HepG2 (cell line): ENCODE data around the gene DEUP1. TPM values are rescaled to one million over a fixed set of nuclear protein-coding genes. Genes with fewer than 3 reads are reported as not detected.

Source experiments
- CC2D1A ChIP-seq: sonication (generic); formaldehyde crosslinking; IDR thresholded peaks from 2 replicates; pipeline ENCODE4 v1.8.1; 2023; ENCODE audit warnings: mild to moderate bottlenecking, missing genetic modification reagents
- CEBPB ChIP-seq: IDR thresholded peaks from 2 replicates; pipeline ENCODE4 v1.6.1; 2011; ENCODE audit warnings: low read depth, low read length, improper control_type of control experiment, borderline replicate concordance
- GZF1 ChIP-seq: sonication (generic); formaldehyde crosslinking; IDR thresholded peaks from 2 replicates; pipeline ENCODE4 v1.5.1; 2020; ENCODE audit warnings: mild to moderate bottlenecking, missing genetic modification reagents
- HMGXB4 ChIP-seq, 2 experiments: sonication (generic) in 1 of 2; formaldehyde crosslinking in 1 of 2; IDR thresholded peaks; 2 replicates each; pipeline versions ENCODE4 v1.4.0 to v1.6.1; 2018 to 2020; ENCODE audit warnings: missing genetic modification reagents in 2 of 2, borderline replicate concordance in 1 of 2, low read depth in 1 of 2, mild to moderate bottlenecking in 1 of 2, missing biosample characterization in 1 of 2
- KDM5B ChIP-seq: sonication (generic); formaldehyde crosslinking; IDR thresholded peaks from 2 replicates; pipeline ENCODE4 v1.4.0; 2020; ENCODE audit warnings: missing genetic modification reagents, mild to moderate bottlenecking, borderline replicate concordance
- NFATC3 ChIP-seq: sonication (generic); formaldehyde crosslinking; IDR thresholded peaks from 2 replicates; pipeline ENCODE4 v1.5.1; 2020; ENCODE audit warnings: mild to moderate bottlenecking, missing genetic modification reagents
- ONECUT2 ChIP-seq: sonication (generic); formaldehyde crosslinking; IDR thresholded peaks from 2 replicates; pipeline ENCODE4 v1.4.0; 2020; ENCODE audit warnings: missing genetic modification reagents
- PTBP1 ChIP-seq: fragments of 200-400 bp; formaldehyde crosslinking; IDR thresholded peaks from 2 replicates; pipeline ENCODE4 v1.6.1; 2018; ENCODE audit warnings: low read length, low read depth; ENCODE audit not compliant: poor library complexity, severe bottlenecking
- RBM22 ChIP-seq: fragments of 200-400 bp; formaldehyde crosslinking; optimal IDR thresholded peaks from 2 replicates; pipeline ENCODE3; 2017; ENCODE audit warnings: mild to moderate bottlenecking, low read length, moderate library complexity
- RFX5 ChIP-seq: IDR thresholded peaks from 2 replicates; pipeline ENCODE4 v1.6.1; 2011; ENCODE audit warnings: low read depth, low read length, improper control_type of control experiment
- RXRA ChIP-seq: sonication (generic); formaldehyde crosslinking; IDR thresholded peaks from 2 replicates; pipeline ENCODE4 v1.5.1; 2020; ENCODE audit warnings: missing genetic modification reagents
- SIN3A ChIP-seq: IDR thresholded peaks from 2 replicates; pipeline ENCODE4 v1.6.1; 2011; ENCODE audit warnings: low read depth, mild to moderate bottlenecking, control low read depth, low read length, borderline replicate concordance
- SNAPC4 ChIP-seq: sonication (generic); formaldehyde crosslinking; IDR thresholded peaks from 2 replicates; pipeline ENCODE4 v1.4.0; 2020; ENCODE audit warnings: mild to moderate bottlenecking, missing genetic modification reagents
- SP140L ChIP-seq: sonication (generic); formaldehyde crosslinking; IDR thresholded peaks from 2 replicates; pipeline ENCODE4 v1.4.0; 2020; ENCODE audit warnings: missing genetic modification reagents, borderline replicate concordance
- SP2 ChIP-seq: sonication (generic); formaldehyde crosslinking; IDR thresholded peaks from 2 replicates; pipeline ENCODE4 v1.5.1; 2020; ENCODE audit warnings: mild to moderate bottlenecking, missing genetic modification reagents
- ZBTB33 ChIP-seq: sonication (generic); formaldehyde crosslinking; IDR thresholded peaks from 2 replicates; pipeline ENCODE4 v1.4.0; 2020; ENCODE audit warnings: missing genetic modification reagents
- ZBTB43 ChIP-seq: sonication (generic); formaldehyde crosslinking; conservative IDR thresholded peaks from 2 replicates; pipeline ENCODE4 v1.4.0; 2020; ENCODE audit warnings: missing genetic modification reagents
- ZNF547 ChIP-seq: sonication (generic); formaldehyde crosslinking; IDR thresholded peaks from 2 replicates; pipeline ENCODE4 v1.5.1; 2020; ENCODE audit warnings: mild to moderate bottlenecking, missing genetic modification reagents
- ZNF598 ChIP-seq: sonication (generic); formaldehyde crosslinking; IDR thresholded peaks from 2 replicates; pipeline ENCODE4 v1.5.1; 2020; ENCODE audit warnings: mild to moderate bottlenecking, missing genetic modification reagents, borderline replicate concordance
- ZNF670 ChIP-seq: sonication (generic); formaldehyde crosslinking; IDR thresholded peaks from 2 replicates; pipeline ENCODE4 v1.8.0; 2022; ENCODE audit warnings: mild to moderate bottlenecking, missing genetic modification reagents, borderline replicate concordance
- ZNF674 ChIP-seq: sonication (generic); formaldehyde crosslinking; IDR thresholded peaks from 2 replicates; pipeline ENCODE4 v1.5.0; 2020; ENCODE audit warnings: low read depth, mild to moderate bottlenecking, missing genetic modification reagents
- polyA plus RNA-seq, 8 experiments: library from polyadenylated mRNA; depleted of rRNA in 3 of 8; stranded (reverse) in 7 of 8; unstranded in 1 of 8; fragments of >200 nt; fragmentation: Illumina TruSeq in 4 of 8; extraction: Trizol in 4 of 8; gene quantifications; 2 replicates each; pipeline versions ENCODE4 v1.2.1 to v1.2.3, GENCODE V29; 2011 to 2016; ENCODE audit warnings: low read depth in 4 of 8, missing spikeins in 1 of 8, mixed read lengths in 1 of 8; ENCODE audit not compliant: insufficient read depth in 1 of 8
- total RNA-seq, 5 experiments: library from RNA; depleted of rRNA; stranded (reverse); fragments of >200 nt; fragmentation: Illumina TruSeq; extraction: Trizol; gene quantifications; 2 replicates each; pipeline ENCODE4 v1.2.3, GENCODE V29; 2016; ENCODE audit warnings: low read depth in 1 of 5

Gene DEUP1
- total and polyA plus RNA-seq, 2 of the 13 experiments (the other 11 are each of a cell fraction or from before 2014, with no cell fraction given), result not detected

- TF ChIP-seq SIN3A (peak; percentile 74; the same call in 1 of the 2 replicates), NFATC3 (CRISPR knock-in tag) (no peak), SP140L (CRISPR knock-in tag) (no peak), HMGXB4 (CRISPR knock-in tag; IDR thresholded peaks at IDR 0.05; ENCODE audit: borderline replicate concordance in 1 of 2, low read depth in 1 of 2) (peak in 1 of 2 experiments; percentile 45; a peak in 1 of 4 replicates), RXRA (CRISPR knock-in tag) (peak; percentile 96), CEBPB (peak; percentile 99), GZF1 (CRISPR knock-in tag) (no peak), PTBP1 (no peak), ZNF598 (no peak), ONECUT2 (CRISPR knock-in tag) (no peak), SP2 (no peak), RFX5 (0 out of 2 replicates have a peak, but pooled peaks have one; percentile 44), CC2D1A (CRISPR knock-in tag) (no peak), SNAPC4 (CRISPR knock-in tag) (peak; percentile 94), ZNF670 (CRISPR knock-in tag) (peak; percentile 92), RBM22 (peak; percentile 32), ZBTB33 (CRISPR knock-in tag) (peak; percentile 67), ZNF547 (CRISPR knock-in tag) (no peak), KDM5B (CRISPR knock-in tag) (peak; percentile 67; the same call in 1 of the 2 replicates), ZNF674 (CRISPR knock-in tag) (no peak), ZBTB43 (CRISPR knock-in tag) (peak; percentile 81)
Measured at GRCh38 chr11:93487032-93487483, 156.5 kb downstream of the DEUP1 start (continued).
